WTC11 (cell line): Measurements from ENCODE around the gene TH. TPM values are rescaled to one million over a fixed set of nuclear protein-coding genes. Genes with fewer than 3 reads are reported as not detected.

ENCODE experiments used
- ATAC-seq: fragments of 200-7000 bp; cut with Tn5 transposase; 2 replicates; pipeline ENCODE4 v1.10.0; 2021; ENCODE audit warnings: mild to moderate bottlenecking, moderate library complexity
- CTCF ChIA-PET: fragments of 300-600 bp; sonication (Branson Sonifier 250); formaldehyde crosslinking; loops from one replicate; lab custom pipeline; 2021; ENCODE audit warnings: antibody characterized with exemption; lab: Charles Lee
- POLR2A ChIA-PET: fragments of 350-600 bp; sonication (Branson Sonifier 250); formaldehyde crosslinking; loops from one replicate; lab custom pipeline; 2021; ENCODE audit warnings: antibody characterized with exemption; lab: Charles Lee
- DNase-seq: peaks from one replicate; pipeline ENCODE4 v3.0.0; 2021; ENCODE audit warnings: low spot score
- H3K27ac Mint-ChIP-seq: 2 replicates; pipeline ENCODE4 v1.8.0; 2021; ENCODE audit warnings: mixed read lengths
- H3K27me3 Mint-ChIP-seq: 2 replicates; pipeline ENCODE4 v1.8.0; 2021; ENCODE audit warnings: low read depth, mild to moderate bottlenecking, moderate library complexity, mixed read lengths
- H3K36me3 Mint-ChIP-seq: 2 replicates; pipeline ENCODE4 v1.8.0; 2021; ENCODE audit warnings: mixed read lengths
- H3K4me1 Mint-ChIP-seq: 2 replicates; pipeline ENCODE4 v1.8.0; 2022; ENCODE audit warnings: mixed read lengths
- H3K4me3 Mint-ChIP-seq: 2 replicates; pipeline ENCODE4 v1.8.0; 2021; ENCODE audit warnings: mild to moderate bottlenecking, moderate library complexity, mixed read lengths
- H3K9me3 Mint-ChIP-seq: 2 replicates; pipeline ENCODE4 v1.8.0; 2021; ENCODE audit warnings: mixed read lengths
- ATF2 ChIP-seq: sonication (generic); formaldehyde crosslinking; IDR thresholded peaks from 2 replicates; pipeline ENCODE4 v1.8.1; 2022; ENCODE audit warnings: low read depth, missing genetic modification reagents, borderline replicate concordance
- ATF6 ChIP-seq: sonication (generic); formaldehyde crosslinking; IDR thresholded peaks from 2 replicates; pipeline ENCODE4 v1.8.1; 2023; ENCODE audit warnings: mild to moderate bottlenecking, missing genetic modification reagents
- CREM ChIP-seq: sonication (generic); formaldehyde crosslinking; IDR thresholded peaks from 2 replicates; pipeline ENCODE4 v1.8.1; 2022; ENCODE audit warnings: mild to moderate bottlenecking, missing genetic modification reagents, moderate library complexity
- FOXK1 ChIP-seq: sonication (generic); formaldehyde crosslinking; IDR thresholded peaks from 2 replicates; pipeline ENCODE4 v1.8.0; 2022; ENCODE audit warnings: mild to moderate bottlenecking, moderate library complexity, missing genetic modification reagents
- HMGXB4 ChIP-seq: sonication (generic); formaldehyde crosslinking; IDR thresholded peaks from 2 replicates; pipeline ENCODE4 v1.8.1; 2023; ENCODE audit warnings: mild to moderate bottlenecking, moderate library complexity, missing genetic modification reagents
- KAT7 ChIP-seq: sonication (generic); formaldehyde crosslinking; IDR thresholded peaks from 2 replicates; pipeline ENCODE4 v1.8.1; 2023; ENCODE audit warnings: missing genetic modification reagents, mild to moderate bottlenecking, borderline replicate concordance
- MYBL2 ChIP-seq: sonication (generic); formaldehyde crosslinking; IDR thresholded peaks from 2 replicates; pipeline ENCODE4 v1.8.1; 2023; ENCODE audit warnings: mild to moderate bottlenecking, moderate library complexity, missing genetic modification reagents
- NR1H2 ChIP-seq: sonication (generic); formaldehyde crosslinking; IDR thresholded peaks from 2 replicates; pipeline ENCODE4 v1.9.0; 2021; ENCODE audit warnings: mild to moderate bottlenecking, moderate library complexity, missing genetic modification reagents
- OVOL2 ChIP-seq: fragments of 250-450 bp; sonication (Bioruptor Pico); IDR thresholded peaks from 2 replicates; pipeline ENCODE4 v1.9.0; 2021; ENCODE audit warnings: mild to moderate bottlenecking, borderline replicate concordance
- ZNF425 ChIP-seq: fragments of 250-450 bp; sonication (Bioruptor Pico); conservative IDR thresholded peaks from 2 replicates; pipeline ENCODE4 v1.9.0; 2021; ENCODE audit warnings: mild to moderate bottlenecking
- total RNA-seq: library from RNA; stranded (reverse); gene quantifications from 3 replicates; pipeline ENCODE4 v1.2.3, GENCODE V29; 2021
- TF ChIP-seq, protein P1 (sequence below): sonication (generic); formaldehyde crosslinking; IDR thresholded peaks from 2 replicates; pipeline ENCODE4 v1.8.0; 2022; ENCODE audit warnings: mild to moderate bottlenecking, missing genetic modification reagents
- TF ChIP-seq, protein P2 (sequence below): sonication (generic); formaldehyde crosslinking; conservative IDR thresholded peaks from 2 replicates; pipeline ENCODE4 v1.8.1; 2023; ENCODE audit warnings: mild to moderate bottlenecking, low read depth, missing genetic modification reagents, moderate library complexity
- TF ChIP-seq, protein P3 (sequence below): sonication (generic); formaldehyde crosslinking; IDR thresholded peaks from 2 replicates; pipeline ENCODE4 v1.8.0; 2022; ENCODE audit warnings: mild to moderate bottlenecking, missing genetic modification reagents
- TF ChIP-seq, protein P4 (sequence below): sonication (generic); formaldehyde crosslinking; IDR thresholded peaks from 2 replicates; pipeline ENCODE4 v1.8.0; 2022; ENCODE audit warnings: mild to moderate bottlenecking, missing genetic modification reagents

Gene TH
- total RNA-seq, 1 experiment from 2014 or later, result not detected

DNA sequence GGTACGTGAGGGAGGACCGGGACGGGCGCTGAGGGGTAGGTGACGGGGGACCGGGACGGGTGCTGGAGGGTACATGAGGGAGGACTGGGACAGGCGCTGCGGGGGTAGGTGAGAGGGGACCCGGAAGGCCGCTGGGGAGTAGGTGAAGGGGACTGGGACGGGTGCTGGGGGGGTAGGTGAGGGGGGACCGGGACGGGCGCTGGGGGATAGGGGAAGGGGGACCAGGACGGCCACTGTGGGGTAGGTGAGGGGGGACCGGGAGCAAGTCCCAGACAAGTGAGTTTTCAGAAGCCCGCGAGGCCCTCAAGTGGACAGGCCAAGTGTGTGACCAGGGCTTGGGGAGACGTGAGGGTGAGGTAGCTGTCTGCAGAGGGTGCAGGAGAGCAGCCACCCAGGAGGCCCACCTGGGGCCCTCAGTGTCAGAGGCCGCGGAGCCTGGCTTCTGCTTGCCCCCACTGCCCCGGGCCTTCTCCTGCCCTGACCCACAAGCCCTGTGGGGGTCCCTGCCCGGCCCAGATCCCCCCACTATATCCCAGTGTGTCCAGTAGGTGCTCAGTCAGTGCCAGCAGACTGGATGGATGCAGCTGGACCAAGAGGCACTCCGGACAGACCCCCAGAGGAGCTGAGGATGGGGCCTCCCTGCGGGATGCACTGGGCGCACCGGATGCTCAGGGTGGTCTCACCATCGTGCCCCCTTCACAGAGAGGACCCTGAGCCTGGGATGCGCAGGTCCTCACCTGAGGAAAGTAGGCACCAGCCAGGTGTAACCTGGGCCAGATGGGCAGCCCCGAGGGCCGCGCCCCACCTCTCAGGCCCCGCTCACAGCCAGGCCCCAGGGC is 44.2 kb upstream of the TH start:
- Mint-ChIP-seq H3K27ac (no peak overlapping the region), H3K27me3 (peaks cover 51% of the 10 kb centered on the region)
- POLR2A ChIA-PET, result no interaction called here

More for the DNA sequence above, 44.2 kb upstream of the TH start:
- Mint-ChIP-seq H3K4me3 (no peak overlapping the region), H3K9me3 (peaks cover 9% of the 10 kb centered on the region), H3K4me1 (peaks cover 22% of the 10 kb centered on the region), H3K36me3 (peaks cover 5% of the 10 kb centered on the region; the same call in 1 of the 2 replicates)
- ATAC-seq (no peak), DNase-seq (no peak)
- CTCF ChIA-PET, result no interaction called here
- TF ChIP-seq MYBL2 (CRISPR knock-in tag), result no peak
- TF ChIP-seq, protein P1, sequence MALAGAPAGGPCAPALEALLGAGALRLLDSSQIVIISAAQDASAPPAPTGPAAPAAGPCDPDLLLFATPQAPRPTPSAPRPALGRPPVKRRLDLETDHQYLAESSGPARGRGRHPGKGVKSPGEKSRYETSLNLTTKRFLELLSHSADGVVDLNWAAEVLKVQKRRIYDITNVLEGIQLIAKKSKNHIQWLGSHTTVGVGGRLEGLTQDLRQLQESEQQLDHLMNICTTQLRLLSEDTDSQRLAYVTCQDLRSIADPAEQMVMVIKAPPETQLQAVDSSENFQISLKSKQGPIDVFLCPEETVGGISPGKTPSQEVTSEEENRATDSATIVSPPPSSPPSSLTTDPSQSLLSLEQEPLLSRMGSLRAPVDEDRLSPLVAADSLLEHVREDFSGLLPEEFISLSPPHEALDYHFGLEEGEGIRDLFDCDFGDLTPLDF (CRISPR knock-in tag), result no peak
- TF ChIP-seq, protein P2, sequence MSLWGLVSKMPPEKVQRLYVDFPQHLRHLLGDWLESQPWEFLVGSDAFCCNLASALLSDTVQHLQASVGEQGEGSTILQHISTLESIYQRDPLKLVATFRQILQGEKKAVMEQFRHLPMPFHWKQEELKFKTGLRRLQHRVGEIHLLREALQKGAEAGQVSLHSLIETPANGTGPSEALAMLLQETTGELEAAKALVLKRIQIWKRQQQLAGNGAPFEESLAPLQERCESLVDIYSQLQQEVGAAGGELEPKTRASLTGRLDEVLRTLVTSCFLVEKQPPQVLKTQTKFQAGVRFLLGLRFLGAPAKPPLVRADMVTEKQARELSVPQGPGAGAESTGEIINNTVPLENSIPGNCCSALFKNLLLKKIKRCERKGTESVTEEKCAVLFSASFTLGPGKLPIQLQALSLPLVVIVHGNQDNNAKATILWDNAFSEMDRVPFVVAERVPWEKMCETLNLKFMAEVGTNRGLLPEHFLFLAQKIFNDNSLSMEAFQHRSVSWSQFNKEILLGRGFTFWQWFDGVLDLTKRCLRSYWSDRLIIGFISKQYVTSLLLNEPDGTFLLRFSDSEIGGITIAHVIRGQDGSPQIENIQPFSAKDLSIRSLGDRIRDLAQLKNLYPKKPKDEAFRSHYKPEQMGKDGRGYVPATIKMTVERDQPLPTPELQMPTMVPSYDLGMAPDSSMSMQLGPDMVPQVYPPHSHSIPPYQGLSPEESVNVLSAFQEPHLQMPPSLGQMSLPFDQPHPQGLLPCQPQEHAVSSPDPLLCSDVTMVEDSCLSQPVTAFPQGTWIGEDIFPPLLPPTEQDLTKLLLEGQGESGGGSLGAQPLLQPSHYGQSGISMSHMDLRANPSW (CRISPR knock-in tag), result no peak
- TF ChIP-seq, protein P3, sequence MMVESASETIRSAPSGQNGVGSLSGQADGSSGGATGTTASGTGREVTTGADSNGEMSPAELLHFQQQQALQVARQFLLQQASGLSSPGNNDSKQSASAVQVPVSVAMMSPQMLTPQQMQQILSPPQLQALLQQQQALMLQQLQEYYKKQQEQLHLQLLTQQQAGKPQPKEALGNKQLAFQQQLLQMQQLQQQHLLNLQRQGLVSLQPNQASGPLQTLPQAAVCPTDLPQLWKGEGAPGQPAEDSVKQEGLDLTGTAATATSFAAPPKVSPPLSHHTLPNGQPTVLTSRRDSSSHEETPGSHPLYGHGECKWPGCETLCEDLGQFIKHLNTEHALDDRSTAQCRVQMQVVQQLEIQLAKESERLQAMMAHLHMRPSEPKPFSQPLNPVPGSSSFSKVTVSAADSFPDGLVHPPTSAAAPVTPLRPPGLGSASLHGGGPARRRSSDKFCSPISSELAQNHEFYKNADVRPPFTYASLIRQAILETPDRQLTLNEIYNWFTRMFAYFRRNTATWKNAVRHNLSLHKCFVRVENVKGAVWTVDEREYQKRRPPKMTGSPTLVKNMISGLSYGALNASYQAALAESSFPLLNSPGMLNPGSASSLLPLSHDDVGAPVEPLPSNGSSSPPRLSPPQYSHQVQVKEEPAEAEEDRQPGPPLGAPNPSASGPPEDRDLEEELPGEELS, result no peak
- TF ChIP-seq CREM (CRISPR knock-in tag), result no peak
- no peak for TF ChIP-seq OVOL2 (CRISPR knock-in tag)
- no peak for TF ChIP-seq NR1H2
- no peak for TF ChIP-seq ATF2 (CRISPR knock-in tag)
- TF ChIP-seq HMGXB4 (CRISPR knock-in tag), result no peak
- TF ChIP-seq FOXK1 (CRISPR knock-in tag), result no peak
- no peak for TF ChIP-seq ZNF425 (CRISPR knock-in tag)
- TF ChIP-seq ATF6, result no peak
- TF ChIP-seq, protein P4, sequence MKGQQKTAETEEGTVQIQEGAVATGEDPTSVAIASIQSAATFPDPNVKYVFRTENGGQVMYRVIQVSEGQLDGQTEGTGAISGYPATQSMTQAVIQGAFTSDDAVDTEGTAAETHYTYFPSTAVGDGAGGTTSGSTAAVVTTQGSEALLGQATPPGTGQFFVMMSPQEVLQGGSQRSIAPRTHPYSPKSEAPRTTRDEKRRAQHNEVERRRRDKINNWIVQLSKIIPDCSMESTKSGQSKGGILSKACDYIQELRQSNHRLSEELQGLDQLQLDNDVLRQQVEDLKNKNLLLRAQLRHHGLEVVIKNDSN (CRISPR knock-in tag), result no peak
- TF ChIP-seq KAT7 (CRISPR knock-in tag), result no peak
- TF ChIP-seq, all 79 proteins: peak for 0
